ENCODE measurements around the gene PAK6.

PAK6 gene

DNA sequence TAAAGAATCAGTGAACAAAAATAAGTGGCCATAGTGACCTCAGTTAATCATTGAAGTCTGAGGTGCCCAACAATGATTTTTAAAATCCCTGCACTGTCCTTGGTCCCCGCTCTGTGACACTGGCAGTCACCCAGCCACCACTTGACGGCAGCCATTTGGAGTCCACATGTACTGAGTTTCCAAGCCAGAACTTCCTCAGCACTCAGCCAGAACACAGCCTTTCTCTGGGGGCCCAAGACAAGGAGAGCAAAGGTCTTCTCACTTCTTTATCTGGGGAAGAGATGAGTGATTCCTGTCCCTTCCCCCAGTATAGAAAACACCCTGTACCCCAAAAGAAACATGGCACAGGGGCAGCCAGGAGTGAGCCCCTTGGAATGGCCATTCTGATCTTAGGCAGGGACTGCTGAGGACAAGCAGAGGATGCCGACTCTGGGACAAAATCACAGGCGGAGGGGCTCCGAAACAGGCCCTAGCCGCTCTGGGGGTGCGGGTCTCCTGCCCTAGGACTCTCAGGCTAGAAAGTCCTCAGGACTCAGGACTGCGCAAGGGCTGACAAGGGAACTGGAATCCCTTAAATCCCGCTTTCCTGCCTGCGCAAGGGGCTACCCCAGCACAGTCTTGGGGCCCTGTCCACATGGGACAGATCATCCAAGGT is 12.8 kb downstream of the PAK6 start:
- DNase-seq: no peak
- no peaks in the 10 kb centered on the region for H3K79me2 ChIP-seq (ENCODE audit: control insufficient read depth, insufficient read depth, low read length)
- H3K27ac ChIP-seq (ENCODE audit: low read depth, low read length): no peak overlapping the region
- no peak overlapping the region for H4K5ac ChIP-seq (ENCODE audit: low read length)
- no peak overlapping the region for H2BK5ac ChIP-seq (ENCODE audit: low read length)
- no peak overlapping the region for H4K8ac ChIP-seq (ENCODE audit: low read depth, low read length)
- H3K79me1 ChIP-seq (ENCODE audit: low read length): no peaks in the 10 kb centered on the region
- no peak overlapping the region for H2BK120ac ChIP-seq (ENCODE audit: low read depth, low read length)
- H3K23ac ChIP-seq (ENCODE audit: low read length): no peak overlapping the region
- WGBS (ENCODE audit: extremely low coverage, insufficient coverage, low lambda C conversion rate): no CpG with 5 or more reads among the region's 10 CpGs
- no peak overlapping the region for H3K4me2 ChIP-seq (ENCODE audit: low read length)
- peaks cover 12% of the 10 kb centered on the region for H3K27me3 ChIP-seq (ENCODE audit: insufficient read depth, low read length, poor library complexity)
- no peak overlapping the region for H3K9ac ChIP-seq (ENCODE audit: low read length)
- no peaks in the 10 kb centered on the region for H3K4me1 ChIP-seq (ENCODE audit: control insufficient read depth, low read depth, low read length)
- no peak overlapping the region for H2AK5ac ChIP-seq (ENCODE audit: low read length)
- H3K4me3 ChIP-seq (ENCODE audit: low read length): no peak overlapping the region
- no peak overlapping the region for H3K18ac ChIP-seq (ENCODE audit: low read length)
- no peak overlapping the region for H2BK15ac ChIP-seq (replicated peaks; ENCODE audit: low read depth)
- no peak overlapping the region for H3K4ac ChIP-seq (ENCODE audit: low read depth, low read length)
- no peaks in the 10 kb centered on the region for H3K36me3 ChIP-seq (ENCODE audit: control insufficient read depth, insufficient read depth, low read length)
- no peak overlapping the region for H3K56ac ChIP-seq (ENCODE audit: low read length)

DNA sequence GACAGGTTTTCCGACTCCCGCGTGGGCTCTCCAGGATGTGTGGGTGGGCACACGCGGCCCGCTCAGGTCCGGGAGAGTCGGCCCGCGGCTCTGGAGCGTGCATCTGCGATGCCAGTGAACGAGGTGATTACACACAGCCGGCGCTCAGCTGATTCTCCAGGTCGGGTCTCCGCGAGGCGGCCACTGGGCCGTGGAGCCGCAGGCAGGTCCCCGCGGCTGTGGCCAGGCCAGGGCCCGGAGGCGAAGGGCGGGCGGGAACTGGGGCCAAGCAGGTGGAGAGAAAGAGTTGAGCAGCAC is 13.2 kb downstream of the PAK6 start:
- WGBS (ENCODE audit: extremely low coverage, insufficient coverage, low lambda C conversion rate): no CpG with 5 or more reads among the region's 27 CpGs
- no peak overlapping the region for H2AK5ac ChIP-seq (ENCODE audit: low read length)
- no peak overlapping the region for H3K23ac ChIP-seq (ENCODE audit: low read length)
- H3K79me1 ChIP-seq (ENCODE audit: low read length): no peaks in the 10 kb centered on the region
- no peak overlapping the region for H2BK5ac ChIP-seq (ENCODE audit: low read length)
- H3K4me3 ChIP-seq (ENCODE audit: low read length): no peak overlapping the region
- no peak for DNase-seq
- H4K8ac ChIP-seq (ENCODE audit: low read depth, low read length): no peak overlapping the region
- H3K18ac ChIP-seq (ENCODE audit: low read length): no peak overlapping the region
- H2BK15ac ChIP-seq (replicated peaks; ENCODE audit: low read depth): no peak overlapping the region
- H3K4me2 ChIP-seq (ENCODE audit: low read length): peak overlapping the region; percentile 87
- H3K79me2 ChIP-seq (ENCODE audit: control insufficient read depth, insufficient read depth, low read length): no peaks in the 10 kb centered on the region
- no peaks in the 10 kb centered on the region for H3K4me1 ChIP-seq (ENCODE audit: control insufficient read depth, low read depth, low read length)
- no peak overlapping the region for H4K5ac ChIP-seq (ENCODE audit: low read length)
- no peak overlapping the region for H3K56ac ChIP-seq (ENCODE audit: low read length)
- no peaks in the 10 kb centered on the region for H3K36me3 ChIP-seq (ENCODE audit: control insufficient read depth, insufficient read depth, low read length)
- peaks cover 12% of the 10 kb centered on the region for H3K27me3 ChIP-seq (ENCODE audit: insufficient read depth, low read length, poor library complexity)
- no peak overlapping the region for H2BK120ac ChIP-seq (ENCODE audit: low read depth, low read length)
- no peak overlapping the region for H3K27ac ChIP-seq (ENCODE audit: low read depth, low read length)
- peak overlapping the region; percentile 69 for H3K9ac ChIP-seq (ENCODE audit: low read length)
- no peak overlapping the region for H3K4ac ChIP-seq (ENCODE audit: low read depth, low read length)

DNA sequence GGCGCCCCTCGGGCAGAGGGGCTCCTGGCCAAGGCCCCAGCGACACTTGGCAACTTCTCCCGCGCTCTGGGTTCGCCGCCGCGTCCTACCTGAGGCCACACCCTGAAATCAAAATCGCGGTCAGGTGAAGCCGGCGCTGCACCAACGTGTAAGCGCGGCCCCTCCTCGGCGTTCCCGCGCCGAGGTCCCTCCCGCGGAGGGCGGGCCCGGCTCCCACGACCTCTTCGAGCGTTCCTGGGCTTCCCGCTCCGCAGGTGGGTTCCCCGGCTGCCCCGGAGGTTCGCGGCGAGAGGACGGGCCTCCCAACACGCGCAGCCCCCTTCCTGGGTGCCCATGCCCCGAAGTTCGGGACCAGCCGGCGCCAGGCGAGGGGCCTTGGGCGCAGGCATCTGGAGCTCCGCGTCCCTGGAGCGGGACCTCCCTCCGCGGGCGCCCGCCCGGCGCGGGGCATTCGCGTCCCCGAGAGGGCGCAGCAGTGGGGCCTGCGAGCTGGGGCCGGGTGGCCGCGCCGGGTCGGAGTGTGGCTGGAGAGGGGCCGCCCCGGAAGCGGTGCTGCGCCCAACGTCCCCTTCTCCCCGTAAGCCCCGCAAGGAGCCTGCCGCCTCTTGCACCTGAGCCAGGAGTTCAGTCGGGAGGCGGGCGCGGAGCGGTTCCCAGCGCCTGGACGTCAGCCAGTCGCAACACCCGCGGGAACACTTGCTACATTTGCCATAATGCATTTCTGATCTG is 13.7 kb downstream of the PAK6 start:
- no peaks in the 10 kb centered on the region for H3K36me3 ChIP-seq (ENCODE audit: control insufficient read depth, insufficient read depth, low read length)
- no CpG with 5 or more reads among the region's 82 CpGs for WGBS (ENCODE audit: extremely low coverage, insufficient coverage, low lambda C conversion rate)
- no peak overlapping the region for H2AK5ac ChIP-seq (ENCODE audit: low read length)

DNA sequence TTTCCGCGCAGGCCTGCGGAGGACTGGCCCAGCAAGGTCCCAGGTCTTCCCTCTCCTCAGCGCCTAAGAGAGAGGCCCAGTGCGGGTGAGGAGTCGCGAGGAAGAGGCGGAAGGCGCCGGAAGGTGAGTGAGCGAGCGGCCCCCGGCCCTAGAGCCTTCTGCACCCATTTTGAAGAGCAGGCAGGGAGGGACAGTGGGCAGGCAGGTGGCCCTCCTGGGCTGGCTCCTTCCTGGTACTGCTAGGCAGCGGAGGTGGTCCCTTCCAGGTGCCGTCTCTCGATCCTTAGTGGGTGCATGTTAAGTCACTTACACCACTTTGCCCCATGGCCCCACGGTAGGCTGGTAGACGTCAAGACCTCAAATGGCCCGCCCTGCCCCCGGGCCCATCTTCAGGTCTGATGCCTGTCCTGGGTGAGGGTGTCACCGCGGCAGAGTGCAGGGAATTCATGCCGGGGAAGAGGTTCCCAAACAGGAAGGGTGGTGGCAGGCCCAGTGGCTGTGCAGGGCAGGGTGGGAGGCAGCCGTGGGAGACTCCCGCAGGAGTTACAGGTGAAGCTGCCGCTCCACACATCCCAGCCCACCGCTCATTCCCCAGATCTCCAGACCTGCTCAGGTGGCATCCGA is 14.4 kb downstream of the PAK6 start:
- H4K5ac ChIP-seq (ENCODE audit: low read length): no peak overlapping the region
- peak overlapping the region; percentile 81 for H3K56ac ChIP-seq (ENCODE audit: low read length)
- H4K8ac ChIP-seq (ENCODE audit: low read depth, low read length): no peak overlapping the region
- peak overlapping the region; percentile 87 for H3K4me2 ChIP-seq (ENCODE audit: low read length)
- WGBS (ENCODE audit: extremely low coverage, insufficient coverage, low lambda C conversion rate): no CpG with 5 or more reads among the region's 28 CpGs
- peaks cover 12% of the 10 kb centered on the region for H3K27me3 ChIP-seq (ENCODE audit: insufficient read depth, low read length, poor library complexity)
- no peak overlapping the region for H2BK120ac ChIP-seq (ENCODE audit: low read depth, low read length)
- H3K79me2 ChIP-seq (ENCODE audit: control insufficient read depth, insufficient read depth, low read length): no peaks in the 10 kb centered on the region
- H2AK5ac ChIP-seq (ENCODE audit: low read length): no peak overlapping the region
- H3K4me3 ChIP-seq (ENCODE audit: low read length): peak overlapping the region; percentile 37
- H3K18ac ChIP-seq (ENCODE audit: low read length): no peak overlapping the region
- H3K27ac ChIP-seq (ENCODE audit: low read depth, low read length): no peak overlapping the region
- no peaks in the 10 kb centered on the region for H3K36me3 ChIP-seq (ENCODE audit: control insufficient read depth, insufficient read depth, low read length)
- H3K23ac ChIP-seq (ENCODE audit: low read length): no peak overlapping the region
- H2BK5ac ChIP-seq (ENCODE audit: low read length): no peak overlapping the region
- H3K4me1 ChIP-seq (ENCODE audit: control insufficient read depth, low read depth, low read length): peaks cover 5% of the 10 kb centered on the region
- no peak overlapping the region for H3K4ac ChIP-seq (ENCODE audit: low read depth, low read length)
- H3K9ac ChIP-seq (ENCODE audit: low read length): peak overlapping the region; percentile 69
- H2BK15ac ChIP-seq (replicated peaks; ENCODE audit: low read depth): no peak overlapping the region
- no peaks in the 10 kb centered on the region for H3K79me1 ChIP-seq (ENCODE audit: low read length)
- no peak for DNase-seq

More for the DNA sequence above, 13.7 kb downstream of the PAK6 start:
- Histone ChIP-seq H3K4me1 (ENCODE audit: control insufficient read depth, low read depth, low read length) (peaks cover under 1% of the 10 kb centered on the region), H4K8ac (ENCODE audit: low read depth, low read length) (no peak overlapping the region), H3K4me3 (ENCODE audit: low read length) (peak overlapping the region; percentile 37), H2BK5ac (ENCODE audit: low read length) (no peak overlapping the region), H2BK120ac (ENCODE audit: low read depth, low read length) (no peak overlapping the region), H3K79me1 (ENCODE audit: low read length) (no peaks in the 10 kb centered on the region), H3K27me3 (ENCODE audit: insufficient read depth, low read length, poor library complexity) (peaks cover 12% of the 10 kb centered on the region), H3K18ac (ENCODE audit: low read length) (peak overlapping the region; percentile 18), H3K79me2 (ENCODE audit: control insufficient read depth, insufficient read depth, low read length) (no peaks in the 10 kb centered on the region), H3K9ac (ENCODE audit: low read length) (peak overlapping the region; percentile 69), H2BK15ac (replicated peaks; ENCODE audit: low read depth) (no peak overlapping the region), H4K5ac (ENCODE audit: low read length) (no peak overlapping the region), H3K56ac (ENCODE audit: low read length) (peak overlapping the region; percentile 81), H3K4ac (ENCODE audit: low read depth, low read length) (no peak overlapping the region), H3K23ac (ENCODE audit: low read length) (no peak overlapping the region), H3K27ac (ENCODE audit: low read depth, low read length) (no peak overlapping the region), H3K4me2 (ENCODE audit: low read length) (peak overlapping the region; percentile 87)
- no peak for DNase-seq

DNA sequence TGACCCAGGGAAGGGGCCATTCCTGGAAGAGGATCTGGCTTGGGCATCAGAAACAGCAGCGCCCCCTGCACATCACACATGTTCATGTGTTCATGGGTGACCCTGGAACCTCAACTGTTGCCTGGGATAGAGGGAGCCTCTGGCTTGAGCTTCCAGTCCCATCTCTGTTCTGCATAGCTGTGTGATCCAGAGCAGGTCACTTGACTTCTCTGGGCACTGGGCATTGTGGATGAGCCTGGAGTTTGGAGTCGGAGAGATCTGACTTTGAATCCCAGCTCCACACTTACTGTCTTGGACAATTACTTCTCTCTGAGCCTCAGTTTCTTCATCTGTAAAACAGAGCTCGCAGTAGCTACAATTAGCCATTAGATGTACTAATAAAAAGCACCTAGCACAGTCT is 15.6 kb downstream of the PAK6 start:
- Histone ChIP-seq H3K4ac (ENCODE audit: low read depth, low read length) (no peak overlapping the region), H3K79me2 (ENCODE audit: control insufficient read depth, insufficient read depth, low read length) (no peaks in the 10 kb centered on the region), H2BK15ac (replicated peaks; ENCODE audit: low read depth) (no peak overlapping the region), H3K4me2 (ENCODE audit: low read length) (no peak overlapping the region), H2BK120ac (ENCODE audit: low read depth, low read length) (no peak overlapping the region), H3K4me3 (ENCODE audit: low read length) (no peak overlapping the region), H3K4me1 (ENCODE audit: control insufficient read depth, low read depth, low read length) (peaks cover 11% of the 10 kb centered on the region), H2BK5ac (ENCODE audit: low read length) (no peak overlapping the region), H3K18ac (ENCODE audit: low read length) (no peak overlapping the region), H4K8ac (ENCODE audit: low read depth, low read length) (no peak overlapping the region), H3K9ac (ENCODE audit: low read length) (no peak overlapping the region), H3K23ac (ENCODE audit: low read length) (no peak overlapping the region), H3K27me3 (ENCODE audit: insufficient read depth, low read length, poor library complexity) (peaks cover 12% of the 10 kb centered on the region), H4K5ac (ENCODE audit: low read length) (no peak overlapping the region), H3K27ac (ENCODE audit: low read depth, low read length) (no peak overlapping the region), H3K56ac (ENCODE audit: low read length) (no peak overlapping the region), H3K79me1 (ENCODE audit: low read length) (no peaks in the 10 kb centered on the region), H3K36me3 (ENCODE audit: control insufficient read depth, insufficient read depth, low read length) (no peaks in the 10 kb centered on the region), H2AK5ac (ENCODE audit: low read length) (no peak overlapping the region)
- no CpG with 5 or more reads among the region's 3 CpGs for WGBS (ENCODE audit: extremely low coverage, insufficient coverage, low lambda C conversion rate)
- DNase-seq: no peak

All from mesendoderm (in vitro differentiated cells).